GM12878 (cell line): ENCODE measurements around the gene SMARCC2. TPM values are rescaled to one million over a fixed set of nuclear protein-coding genes. Genes with fewer than 3 reads are reported as not detected.

Source experiments
- BACH1 ChIP-seq: fragments of 450-650 bp; IDR thresholded peaks from 2 replicates; pipeline ENCODE4 v1.6.1; 2017; ENCODE audit warnings: mild to moderate bottlenecking, borderline replicate concordance
- BMI1 ChIP-seq: fragments of 450-650 bp; IDR thresholded peaks from 2 replicates; pipeline ENCODE4 v1.6.1; 2016; ENCODE audit warnings: mild to moderate bottlenecking, moderate library complexity, borderline replicate concordance
- BRCA1 ChIP-seq: IDR thresholded peaks from 2 replicates; pipeline ENCODE4 v1.6.1; 2011; ENCODE audit warnings: low read depth, low read length, improper control_type of control experiment
- CREM ChIP-seq: IDR thresholded peaks from 2 replicates; pipeline ENCODE4 v1.6.1; 2014; ENCODE audit warnings: antibody characterized with exemption, low read depth
- ETV6 ChIP-seq, 2 experiments: fragments of 450-650 bp in 1 of 2; IDR thresholded peaks in 1 of 2; conservative IDR thresholded peaks in 1 of 2; 2 replicates each; pipeline ENCODE4 v1.6.1; 2014; ENCODE audit warnings: antibody characterized with exemption in 1 of 2, borderline replicate concordance in 1 of 2, low read depth in 1 of 2, mild to moderate bottlenecking in 1 of 2, moderate library complexity in 1 of 2
- IKZF2 ChIP-seq, 2 experiments: fragments of 450-650 bp; IDR thresholded peaks; 2 replicates each; pipeline ENCODE4 v1.6.1; 2017; ENCODE audit warnings: mild to moderate bottlenecking in 2 of 2, moderate library complexity in 2 of 2
- MTA2 ChIP-seq: fragments of 450-650 bp; IDR thresholded peaks from 2 replicates; pipeline ENCODE4 v1.6.1; 2016; ENCODE audit warnings: low read depth, mild to moderate bottlenecking, moderate library complexity
- NRF1 ChIP-seq: conservative IDR thresholded peaks from 2 replicates; pipeline ENCODE4 v1.6.1; 2011; ENCODE audit warnings: mild to moderate bottlenecking, low read depth, low read length, improper control_type of control experiment
- POLR2A ChIP-seq: IDR thresholded peaks from 2 replicates; pipeline ENCODE4 v1.6.1; 2011; ENCODE audit warnings: low read depth, mild to moderate bottlenecking, low read length
- POU2F2 ChIP-seq: IDR thresholded peaks from 3 replicates; pipeline ENCODE4 v1.6.1; 2011; ENCODE audit warnings: low read depth, mild to moderate bottlenecking, low read length, borderline replicate concordance
- RAD51 ChIP-seq: fragments of 450-650 bp; IDR thresholded peaks from 2 replicates; pipeline ENCODE4 v1.6.1; 2016; ENCODE audit warnings: moderate library complexity, mild to moderate bottlenecking, inconsistent platforms
- SIX5 ChIP-seq: IDR thresholded peaks from 2 replicates; pipeline ENCODE4 v1.6.1; 2011; ENCODE audit warnings: mild to moderate bottlenecking, low read depth, low read length, moderate library complexity; ENCODE audit not compliant: severe bottlenecking
- TBL1XR1 ChIP-seq: IDR thresholded peaks from 2 replicates; pipeline ENCODE4 v1.6.1; 2012; ENCODE audit warnings: low read depth, low read length, improper control_type of control experiment
- TCF3 ChIP-seq: IDR thresholded peaks from 2 replicates; pipeline ENCODE4 v1.6.1; 2012; ENCODE audit warnings: low read depth, mild to moderate bottlenecking, low read length, borderline replicate concordance; ENCODE audit not compliant: insufficient read depth
- TCF7 ChIP-seq: IDR thresholded peaks from 2 replicates; pipeline ENCODE4 v1.6.1; 2014; ENCODE audit warnings: antibody characterized with exemption, borderline replicate concordance
- WRNIP1 ChIP-seq: IDR thresholded peaks from 2 replicates; pipeline ENCODE4 v1.6.1; 2011; ENCODE audit warnings: low read depth, low read length, improper control_type of control experiment, borderline replicate concordance
- polyA plus RNA-seq, 11 experiments: library from polyadenylated mRNA; depleted of rRNA in 4 of 11; unstranded in 6 of 11; stranded (reverse) in 5 of 11; fragments of >200 nt; fragmentation: Nextera tagmentation in 4 of 11; fragmentation: Illumina TruSeq in 1 of 11; extraction: Ambion mirVana in 4 of 11; extraction: Trizol in 1 of 11; gene quantifications; 1 replicate in 1 of 11; 2 replicates in 10 of 11; pipeline versions ENCODE4 v1.2.1 to v1.2.3, GENCODE V29; 2011 to 2016; ENCODE audit warnings: inconsistent platforms in 2 of 11, missing spikeins in 2 of 11, low read depth in 1 of 11
- total RNA-seq, 4 experiments: library from RNA; depleted of rRNA in 3 of 4; stranded (reverse); fragments of >200 nt in 3 of 4; fragmentation: Illumina TruSeq in 1 of 4; extraction: Trizol in 1 of 4; gene quantifications; 2 replicates each; pipeline versions ENCODE4 v1.2.1 to v1.2.3, GENCODE V29; 2013 to 2021
- TF ChIP-seq, protein P1 (sequence below): IDR thresholded peaks from 2 replicates; pipeline ENCODE4 v1.6.1; 2012; ENCODE audit warnings: low read length, inconsistent platforms
- TF ChIP-seq, protein P2 (sequence below): fragments of 150-350 bp; IDR thresholded peaks from 2 replicates; pipeline ENCODE4 v1.6.1; 2014; ENCODE audit warnings: mild to moderate bottlenecking, low read depth, low read length
- TF ChIP-seq, protein P3 (sequence below): fragments of 450-650 bp; IDR thresholded peaks from 2 replicates; pipeline ENCODE4 v1.6.1; 2018; ENCODE audit warnings: mild to moderate bottlenecking, low read depth, moderate library complexity; ENCODE audit not compliant: partially characterized antibody
- TF ChIP-seq, protein P4 (sequence below), 3 experiments: IDR thresholded peaks in 2 of 3; conservative IDR thresholded peaks in 1 of 3; 2 replicates each; pipeline ENCODE4 v1.5.1; 2011; ENCODE audit warnings: low read depth in 3 of 3, low read length in 3 of 3, mild to moderate bottlenecking in 3 of 3, control low read depth in 2 of 3, moderate library complexity in 2 of 3, inconsistent platforms in 1 of 3, mixed read lengths in 1 of 3; ENCODE audit not compliant: control insufficient read depth in 2 of 3, insufficient read depth in 1 of 3; ENCODE audit errors: extremely low read depth in 1 of 3
- TF ChIP-seq, protein P5 (sequence below): IDR thresholded peaks from 2 replicates; pipeline ENCODE4 v1.6.1; 2012; ENCODE audit warnings: low read depth, low read length, improper control_type of control experiment

The SMARCC2 gene
- total and polyA plus RNA-seq, 10 of the 15 experiments (the other 5 are each of a cell fraction or from before 2014, with no cell fraction given): 13.6 to 71.2 (median 42.3) TPM

DNA sequence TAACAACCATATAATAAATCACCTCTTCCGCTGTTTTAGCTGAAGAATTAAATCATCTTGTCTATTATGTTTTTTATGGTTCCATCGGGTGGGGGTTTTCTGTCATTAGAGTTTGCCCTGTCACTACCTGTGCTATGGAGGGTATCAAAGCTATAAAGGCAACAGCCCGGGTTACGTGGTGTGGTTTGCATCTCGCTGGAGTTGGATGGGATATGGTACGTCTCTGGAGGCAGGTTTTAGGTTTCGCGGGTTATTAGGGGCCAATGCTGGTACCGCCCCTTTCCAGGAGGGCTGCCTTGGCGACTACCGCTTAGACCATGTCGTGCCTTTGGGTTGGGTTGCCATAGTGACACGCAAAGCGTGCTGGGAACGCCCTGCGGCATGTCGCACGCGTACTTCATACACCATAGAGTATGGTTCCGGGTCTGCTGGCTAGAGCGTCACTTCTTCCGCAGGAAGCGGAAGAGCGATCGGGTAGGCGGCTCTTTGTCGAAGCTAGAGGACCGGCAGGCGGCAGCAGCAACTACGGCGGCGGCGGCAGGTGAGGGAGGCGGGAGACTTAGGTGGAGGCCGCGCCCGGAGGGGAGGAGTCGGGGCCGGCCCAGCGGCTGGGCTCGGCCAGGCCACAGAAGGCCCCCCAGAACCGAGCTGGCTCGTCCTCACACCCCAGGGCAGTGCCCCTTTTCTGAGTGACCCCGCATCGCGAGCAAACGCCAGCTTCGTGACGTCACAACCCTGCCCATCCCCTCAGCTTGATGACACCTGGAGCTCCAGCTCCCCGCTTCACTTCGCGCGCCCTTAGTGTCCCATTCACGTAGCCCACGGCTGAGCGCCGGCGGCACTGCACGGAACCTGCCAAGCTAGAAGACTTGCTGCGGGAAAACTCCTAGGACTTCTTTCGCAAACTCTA lies 71.2 kb downstream of the SMARCC2 start, which contains the start of gene ZC3H10 (continued):
- TF ChIP-seq, protein P1, sequence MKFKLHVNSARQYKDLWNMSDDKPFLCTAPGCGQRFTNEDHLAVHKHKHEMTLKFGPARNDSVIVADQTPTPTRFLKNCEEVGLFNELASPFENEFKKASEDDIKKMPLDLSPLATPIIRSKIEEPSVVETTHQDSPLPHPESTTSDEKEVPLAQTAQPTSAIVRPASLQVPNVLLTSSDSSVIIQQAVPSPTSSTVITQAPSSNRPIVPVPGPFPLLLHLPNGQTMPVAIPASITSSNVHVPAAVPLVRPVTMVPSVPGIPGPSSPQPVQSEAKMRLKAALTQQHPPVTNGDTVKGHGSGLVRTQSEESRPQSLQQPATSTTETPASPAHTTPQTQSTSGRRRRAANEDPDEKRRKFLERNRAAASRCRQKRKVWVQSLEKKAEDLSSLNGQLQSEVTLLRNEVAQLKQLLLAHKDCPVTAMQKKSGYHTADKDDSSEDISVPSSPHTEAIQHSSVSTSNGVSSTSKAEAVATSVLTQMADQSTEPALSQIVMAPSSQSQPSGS: peak; percentile 73
- no peak for TF ChIP-seq RAD51
- TF ChIP-seq, protein P2, sequence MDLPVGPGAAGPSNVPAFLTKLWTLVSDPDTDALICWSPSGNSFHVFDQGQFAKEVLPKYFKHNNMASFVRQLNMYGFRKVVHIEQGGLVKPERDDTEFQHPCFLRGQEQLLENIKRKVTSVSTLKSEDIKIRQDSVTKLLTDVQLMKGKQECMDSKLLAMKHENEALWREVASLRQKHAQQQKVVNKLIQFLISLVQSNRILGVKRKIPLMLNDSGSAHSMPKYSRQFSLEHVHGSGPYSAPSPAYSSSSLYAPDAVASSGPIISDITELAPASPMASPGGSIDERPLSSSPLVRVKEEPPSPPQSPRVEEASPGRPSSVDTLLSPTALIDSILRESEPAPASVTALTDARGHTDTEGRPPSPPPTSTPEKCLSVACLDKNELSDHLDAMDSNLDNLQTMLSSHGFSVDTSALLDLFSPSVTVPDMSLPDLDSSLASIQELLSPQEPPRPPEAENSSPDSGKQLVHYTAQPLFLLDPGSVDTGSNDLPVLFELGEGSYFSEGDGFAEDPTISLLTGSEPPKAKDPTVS: 0 out of 2 replicates have a peak, but pooled peaks have one; percentile 54
- TF ChIP-seq BMI1: peak; percentile 99
- TF ChIP-seq MTA2: peak; percentile 73
- TF ChIP-seq, protein P3, sequence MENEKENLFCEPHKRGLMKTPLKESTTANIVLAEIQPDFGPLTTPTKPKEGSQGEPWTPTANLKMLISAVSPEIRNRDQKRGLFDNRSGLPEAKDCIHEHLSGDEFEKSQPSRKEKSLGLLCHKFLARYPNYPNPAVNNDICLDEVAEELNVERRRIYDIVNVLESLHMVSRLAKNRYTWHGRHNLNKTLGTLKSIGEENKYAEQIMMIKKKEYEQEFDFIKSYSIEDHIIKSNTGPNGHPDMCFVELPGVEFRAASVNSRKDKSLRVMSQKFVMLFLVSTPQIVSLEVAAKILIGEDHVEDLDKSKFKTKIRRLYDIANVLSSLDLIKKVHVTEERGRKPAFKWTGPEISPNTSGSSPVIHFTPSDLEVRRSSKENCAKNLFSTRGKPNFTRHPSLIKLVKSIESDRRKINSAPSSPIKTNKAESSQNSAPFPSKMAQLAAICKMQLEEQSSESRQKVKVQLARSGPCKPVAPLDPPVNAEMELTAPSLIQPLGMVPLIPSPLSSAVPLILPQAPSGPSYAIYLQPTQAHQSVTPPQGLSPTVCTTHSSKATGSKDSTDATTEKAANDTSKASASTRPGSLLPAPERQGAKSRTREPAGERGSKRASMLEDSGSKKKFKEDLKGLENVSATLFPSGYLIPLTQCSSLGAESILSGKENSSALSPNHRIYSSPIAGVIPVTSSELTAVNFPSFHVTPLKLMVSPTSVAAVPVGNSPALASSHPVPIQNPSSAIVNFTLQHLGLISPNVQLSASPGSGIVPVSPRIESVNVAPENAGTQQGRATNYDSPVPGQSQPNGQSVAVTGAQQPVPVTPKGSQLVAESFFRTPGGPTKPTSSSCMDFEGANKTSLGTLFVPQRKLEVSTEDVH: peak; percentile 95
- TF ChIP-seq ETV6 (conservative IDR thresholded peaks at IDR 0.05 in 1 of 2, IDR thresholded peaks at IDR 0.05 in 1 of 2; ENCODE audit: borderline replicate concordance in 1 of 2, low read depth in 1 of 2): peak; percentile 92 to 98; a peak in 3 of 4 replicates
- TF ChIP-seq, protein P4, sequence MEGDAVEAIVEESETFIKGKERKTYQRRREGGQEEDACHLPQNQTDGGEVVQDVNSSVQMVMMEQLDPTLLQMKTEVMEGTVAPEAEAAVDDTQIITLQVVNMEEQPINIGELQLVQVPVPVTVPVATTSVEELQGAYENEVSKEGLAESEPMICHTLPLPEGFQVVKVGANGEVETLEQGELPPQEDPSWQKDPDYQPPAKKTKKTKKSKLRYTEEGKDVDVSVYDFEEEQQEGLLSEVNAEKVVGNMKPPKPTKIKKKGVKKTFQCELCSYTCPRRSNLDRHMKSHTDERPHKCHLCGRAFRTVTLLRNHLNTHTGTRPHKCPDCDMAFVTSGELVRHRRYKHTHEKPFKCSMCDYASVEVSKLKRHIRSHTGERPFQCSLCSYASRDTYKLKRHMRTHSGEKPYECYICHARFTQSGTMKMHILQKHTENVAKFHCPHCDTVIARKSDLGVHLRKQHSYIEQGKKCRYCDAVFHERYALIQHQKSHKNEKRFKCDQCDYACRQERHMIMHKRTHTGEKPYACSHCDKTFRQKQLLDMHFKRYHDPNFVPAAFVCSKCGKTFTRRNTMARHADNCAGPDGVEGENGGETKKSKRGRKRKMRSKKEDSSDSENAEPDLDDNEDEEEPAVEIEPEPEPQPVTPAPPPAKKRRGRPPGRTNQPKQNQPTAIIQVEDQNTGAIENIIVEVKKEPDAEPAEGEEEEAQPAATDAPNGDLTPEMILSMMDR (IDR thresholded peaks at IDR 0.05 in 2 of 3, conservative IDR thresholded peaks at IDR 0.05 in 1 of 3; ENCODE audit: control insufficient read depth in 2 of 3, extremely low read depth in 1 of 3, insufficient read depth in 1 of 3, low read depth in 3 of 3, low read length in 3 of 3): peak; percentile 40 to 69 (median 48)
- TF ChIP-seq CREM: peak; percentile 91
- TF ChIP-seq NRF1: no peak
- no peak for TF ChIP-seq WRNIP1
- TF ChIP-seq, protein P5, sequence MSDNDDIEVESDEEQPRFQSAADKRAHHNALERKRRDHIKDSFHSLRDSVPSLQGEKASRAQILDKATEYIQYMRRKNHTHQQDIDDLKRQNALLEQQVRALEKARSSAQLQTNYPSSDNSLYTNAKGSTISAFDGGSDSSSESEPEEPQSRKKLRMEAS: peak; percentile 96
- TF ChIP-seq SIX5: peak; percentile 60
- peak; percentile 99 for TF ChIP-seq BACH1
- 0 out of 2 replicates have a peak, but pooled peaks have one; percentile 18 for TF ChIP-seq BRCA1
- TF ChIP-seq POU2F2: peak; percentile 99
- 0 out of 2 replicates have a peak, but pooled peaks have one; percentile 49 for TF ChIP-seq TCF3
- TF ChIP-seq TCF7: no peak
- TF ChIP-seq TBL1XR1: peak; percentile 84; the same call in 1 of the 2 replicates
- peak; percentile 99 for TF ChIP-seq POLR2A
- no peak for TF ChIP-seq IKZF2 (IDR thresholded peaks at IDR 0.05)
